GM19328 (cell line): ENCODE measurements around the gene CRTC1.

Experiments used
- ATAC-seq: cut with Tn5 transposase; IDR thresholded peaks from one replicate; pipeline ENCODE4 v1.9.1; 2021; ENCODE audit warnings: mild to moderate bottlenecking, moderate library complexity; ENCODE audit not compliant: unreplicated experiment

CRTC1 gene

DNA sequence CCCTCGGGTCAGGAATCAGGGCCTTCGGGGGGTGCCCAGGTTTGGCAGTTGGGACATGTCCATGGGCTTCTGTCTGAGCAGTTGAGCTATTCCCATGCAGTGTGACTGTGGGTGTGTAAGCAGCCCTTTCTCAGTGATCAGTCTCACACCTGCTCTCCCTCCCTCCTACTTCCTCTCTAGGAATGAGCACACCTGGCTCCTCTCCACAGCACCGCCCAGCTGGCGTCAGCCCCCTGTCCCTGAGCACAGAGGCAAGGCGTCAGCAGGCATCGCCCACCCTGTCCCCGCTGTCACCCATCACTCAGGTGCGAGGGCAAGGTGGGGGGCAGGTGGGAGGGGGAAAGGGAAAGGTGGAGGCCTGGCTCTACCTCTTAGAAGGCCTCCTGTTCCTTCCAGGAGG, 81.7 kb downstream of the CRTC1 start:
- ATAC-seq, result no peak

DNA sequence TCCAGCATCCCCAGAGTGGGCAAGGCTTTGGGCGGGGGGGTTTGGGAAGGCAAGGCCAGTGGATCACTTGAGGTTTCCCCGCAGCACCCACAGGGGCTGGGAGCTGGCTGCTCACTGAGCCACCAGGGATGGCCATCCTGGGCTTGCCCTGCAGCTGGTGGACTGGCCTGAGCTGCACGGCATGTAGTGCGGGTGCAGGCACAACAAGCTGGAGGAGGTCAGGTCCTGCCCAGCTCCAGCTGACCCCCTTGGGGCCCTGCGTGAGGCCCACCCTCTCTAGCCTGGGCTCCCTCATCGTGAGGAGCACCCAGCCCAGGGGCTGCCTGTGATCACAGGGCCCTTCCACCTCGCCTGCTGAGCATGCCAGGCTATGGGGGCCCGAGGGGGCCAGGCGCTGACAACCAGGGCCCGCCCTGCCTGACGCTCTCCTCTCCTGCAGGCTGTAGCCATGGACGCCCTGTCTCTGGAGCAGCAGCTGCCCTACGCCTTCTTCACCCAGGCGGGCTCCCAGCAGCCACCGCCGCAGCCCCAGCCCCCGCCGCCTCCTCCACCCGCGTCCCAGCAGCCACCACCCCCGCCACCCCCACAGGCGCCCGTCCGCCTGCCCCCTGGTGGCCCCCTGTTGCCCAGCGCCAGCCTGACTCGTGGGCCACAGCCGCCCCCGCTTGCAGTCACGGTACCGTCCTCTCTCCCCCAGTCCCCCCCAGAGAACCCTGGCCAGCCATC, 84.7 kb downstream of the CRTC1 start:
- ATAC-seq, result no peak

DNA sequence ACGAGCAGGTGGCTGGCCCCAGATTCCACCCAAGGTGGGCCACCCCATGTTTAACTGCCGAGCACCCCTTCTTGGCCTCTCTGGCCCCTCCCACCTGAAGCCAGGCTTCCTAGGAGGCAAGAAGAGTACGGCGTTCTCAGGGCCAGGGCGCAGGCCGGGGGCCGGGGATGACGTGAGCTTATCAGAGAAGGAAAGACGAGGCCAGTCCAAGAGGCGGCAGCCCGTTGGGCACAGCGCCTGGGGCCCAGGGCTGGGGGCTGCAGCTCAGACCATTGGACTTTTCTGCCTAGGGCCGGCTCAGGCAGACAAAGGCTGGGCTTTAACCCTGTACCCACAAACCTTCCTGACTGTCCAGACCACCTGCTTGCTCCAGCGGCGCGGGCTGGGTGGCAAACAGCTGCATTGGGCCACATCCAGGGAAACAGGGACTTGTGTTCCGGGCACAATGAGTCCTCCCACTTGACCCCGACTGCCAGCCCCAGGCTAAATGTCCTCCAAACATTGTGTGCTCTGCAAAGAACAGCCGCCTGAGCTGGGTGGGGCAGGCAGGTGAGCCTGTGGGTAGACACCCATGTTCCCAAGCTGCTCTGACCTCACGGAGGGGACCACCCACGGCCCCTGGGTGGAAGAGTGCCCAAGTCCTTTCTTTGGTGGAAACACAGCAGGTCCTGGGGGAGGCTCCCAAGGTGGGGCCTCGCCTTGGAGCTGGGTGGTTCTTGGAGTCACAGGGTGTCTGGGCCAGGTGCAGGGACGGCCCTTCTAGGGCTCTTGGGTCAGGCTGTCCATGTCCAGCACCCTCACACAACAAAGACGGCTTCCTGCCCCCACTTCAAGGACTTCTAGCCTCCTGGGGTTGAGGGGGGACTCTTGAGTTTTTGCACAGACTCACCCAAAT, 85.8 kb downstream of the CRTC1 start:
- ATAC-seq, result no peak

DNA sequence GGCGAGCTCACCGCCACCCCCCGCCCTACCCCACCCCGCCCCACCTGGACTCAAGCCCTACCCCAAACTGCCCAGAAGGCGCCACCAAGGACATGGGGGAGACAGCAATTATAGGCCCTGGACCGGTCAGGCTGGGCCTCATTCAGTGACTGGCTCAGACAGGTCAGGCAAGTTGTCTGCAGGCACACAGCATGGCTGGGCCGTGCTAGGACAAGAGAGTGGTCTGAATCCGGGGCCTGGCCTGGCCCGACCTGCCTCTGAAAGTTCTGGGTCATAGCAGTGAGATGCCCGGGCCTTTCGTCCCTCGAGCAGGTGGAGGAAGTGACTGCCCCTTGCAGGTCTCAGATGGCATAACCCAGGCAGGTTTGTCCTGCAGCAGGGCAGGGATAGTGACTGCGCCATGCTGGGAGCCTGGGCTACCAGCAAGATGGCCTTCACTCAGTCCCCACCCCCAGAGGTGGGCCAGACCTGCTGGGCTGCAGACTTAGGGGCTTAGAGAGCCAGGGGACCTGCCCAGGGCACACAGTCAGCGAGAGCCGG, 86.6 kb downstream of the CRTC1 start:
- ATAC-seq, result no peak

DNA sequence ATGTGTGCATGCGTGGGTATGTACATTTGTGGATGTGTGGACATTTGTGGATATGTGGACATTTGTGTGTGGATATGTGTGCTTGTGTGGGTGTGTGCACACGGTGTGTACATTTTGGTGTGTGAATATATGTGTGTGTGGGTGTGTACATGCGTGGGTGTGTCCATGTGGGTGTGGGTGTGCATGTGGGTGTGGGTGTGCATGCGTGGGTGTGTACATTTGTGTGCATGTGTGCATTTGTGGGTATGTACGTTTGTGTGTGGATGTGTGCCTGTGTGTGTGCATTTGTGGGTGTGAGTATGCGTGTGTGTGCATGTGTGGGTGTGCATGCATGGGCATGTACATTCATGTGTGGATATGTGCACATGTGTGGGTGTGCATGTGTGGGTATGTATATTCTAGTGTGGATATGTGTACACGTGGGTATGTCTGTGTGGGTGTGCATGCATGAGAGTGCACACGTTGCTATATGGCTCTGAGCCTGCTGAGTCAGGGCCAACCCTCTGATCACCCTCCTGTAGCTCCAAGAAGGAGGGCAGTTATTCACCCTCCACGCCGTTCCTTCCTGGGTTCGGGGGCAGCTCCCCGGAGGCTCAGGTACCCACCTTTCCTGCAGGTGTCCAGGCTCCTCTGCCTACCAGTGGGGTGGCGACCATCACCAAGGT, 87.3 kb downstream of the CRTC1 start:
- no peak for ATAC-seq

DNA sequence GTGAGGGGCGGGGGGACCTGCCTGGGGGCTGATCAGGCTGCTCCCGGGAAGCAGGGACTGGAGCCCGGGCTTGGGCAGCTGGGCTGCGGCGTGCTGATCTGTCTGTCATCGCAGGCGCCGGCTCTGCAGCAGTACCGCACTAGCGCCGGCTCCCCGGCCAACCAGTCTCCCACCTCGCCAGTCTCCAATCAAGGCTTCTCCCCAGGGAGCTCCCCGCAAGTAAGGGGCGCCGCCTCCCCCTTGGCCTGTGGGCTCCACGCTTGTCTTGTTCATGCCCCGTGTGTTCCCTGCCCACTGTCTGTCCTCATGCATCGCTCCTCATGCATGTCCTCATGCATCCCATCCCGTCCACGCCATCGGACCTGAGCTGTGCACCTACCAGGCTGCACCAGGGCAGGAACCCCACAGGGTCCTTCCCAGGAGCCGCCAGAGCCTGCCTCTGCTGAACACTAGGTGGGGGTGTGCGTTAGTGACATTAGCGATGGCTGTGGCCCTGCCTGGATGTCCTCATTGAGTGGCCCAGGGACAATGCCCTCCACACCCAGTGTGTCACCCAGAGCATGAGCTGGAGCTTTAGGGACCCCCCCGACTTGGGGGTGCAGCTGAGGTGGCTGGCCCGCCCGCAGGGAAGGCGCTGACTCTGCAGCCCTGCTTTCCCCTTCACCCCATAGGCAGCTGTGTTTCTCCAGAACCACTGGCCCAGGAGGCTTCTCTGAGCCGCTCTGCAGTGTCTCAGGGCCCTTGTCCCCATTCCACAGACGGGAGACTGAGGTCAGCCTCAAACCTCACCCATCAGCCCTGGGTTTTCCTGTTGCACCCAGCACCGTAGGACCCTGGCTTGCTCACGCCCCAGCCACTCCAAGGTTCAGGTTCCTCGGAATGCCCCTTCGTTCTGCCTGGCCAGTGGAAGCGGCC, 88.1 kb downstream of the CRTC1 start:
- no peak for ATAC-seq

DNA sequence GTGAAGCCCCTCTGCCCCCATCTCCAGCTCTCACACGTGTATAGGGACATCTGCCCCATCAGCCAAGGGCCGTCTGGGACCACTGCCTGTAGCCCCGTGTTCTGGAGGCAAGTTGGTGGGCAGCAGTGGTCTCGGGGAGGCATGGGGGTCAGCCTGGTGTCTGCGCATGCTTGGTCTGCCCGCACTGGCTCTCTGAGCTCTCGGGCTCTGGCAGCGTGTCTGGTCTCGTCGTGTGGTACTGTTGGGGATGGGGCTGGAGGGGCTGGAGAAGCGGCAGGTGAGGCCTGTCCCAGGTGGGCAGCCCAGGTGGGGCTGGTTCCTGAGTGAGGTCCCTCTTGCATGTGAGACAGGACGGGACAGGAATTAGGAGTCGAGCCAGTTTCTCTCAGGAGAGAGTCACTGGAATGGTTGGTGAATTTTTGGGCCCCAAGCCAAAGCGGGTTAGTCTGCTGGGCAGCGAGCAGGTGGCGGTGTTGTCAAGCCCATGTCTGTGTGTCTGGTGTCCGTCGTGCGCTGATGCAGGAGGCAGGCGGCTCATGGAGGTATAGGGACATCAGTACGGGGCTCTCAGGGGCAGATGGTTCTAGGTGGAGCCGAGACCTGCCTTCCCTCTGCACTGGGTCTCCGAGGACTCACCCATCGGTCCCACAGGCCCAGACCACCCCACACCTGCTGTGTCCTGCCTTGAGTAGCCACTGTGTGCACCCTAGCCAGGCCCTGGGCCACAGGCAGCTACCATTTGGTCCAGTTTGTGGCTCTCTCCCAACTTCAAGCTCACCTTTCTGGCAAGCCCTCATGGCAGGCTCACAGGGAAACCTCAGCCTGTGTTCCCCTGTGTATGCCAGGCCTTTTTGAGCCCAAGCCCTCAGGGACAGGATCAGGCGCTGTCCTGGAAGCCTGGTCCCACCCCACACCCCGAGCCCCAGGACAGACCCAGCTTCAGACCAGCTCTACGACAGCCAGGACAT, 89.4 kb downstream of the CRTC1 start:
- no peak for ATAC-seq

DNA sequence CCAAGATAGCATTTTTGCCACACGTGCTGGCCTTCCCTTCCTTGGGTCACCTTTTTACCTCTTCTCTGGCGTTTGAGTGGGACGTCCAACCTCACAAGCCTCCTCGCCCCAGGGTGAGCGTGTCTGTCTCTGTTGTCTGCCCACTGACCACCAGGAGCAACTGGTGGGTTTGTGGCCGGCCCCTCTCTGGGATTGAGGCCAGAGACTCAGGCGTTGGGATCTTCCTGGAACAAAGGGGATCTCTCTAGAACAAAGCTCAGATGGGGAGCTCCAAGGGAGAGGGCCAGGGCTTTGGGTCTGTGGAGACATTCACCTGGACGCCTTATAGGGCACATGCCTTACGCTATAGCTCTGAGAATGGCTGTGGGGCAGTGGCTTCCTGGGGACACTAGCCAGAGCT, 90.2 kb downstream of the CRTC1 start:
- no peak for ATAC-seq

DNA sequence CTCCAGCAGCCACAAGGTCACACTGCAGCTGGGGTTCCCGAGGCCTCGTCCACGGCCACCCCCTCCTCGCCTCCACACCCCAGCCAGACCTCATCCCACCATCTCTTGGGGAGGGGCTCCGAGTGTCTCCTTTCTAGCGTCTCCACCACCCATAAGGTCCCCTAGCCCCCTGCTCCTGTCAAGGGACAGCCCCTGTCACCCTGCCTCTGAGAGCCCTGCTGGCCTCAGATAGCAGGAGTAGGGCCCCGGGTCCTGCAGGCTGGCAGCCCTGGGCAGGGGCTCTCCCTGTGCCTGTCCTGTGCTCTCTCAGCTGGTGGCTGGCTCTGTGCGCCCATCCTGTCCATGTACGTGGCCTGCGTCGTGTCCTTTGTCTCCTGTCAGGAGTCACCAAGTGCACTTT, 90.6 kb downstream of the CRTC1 start:
- ATAC-seq, result no peak

DNA sequence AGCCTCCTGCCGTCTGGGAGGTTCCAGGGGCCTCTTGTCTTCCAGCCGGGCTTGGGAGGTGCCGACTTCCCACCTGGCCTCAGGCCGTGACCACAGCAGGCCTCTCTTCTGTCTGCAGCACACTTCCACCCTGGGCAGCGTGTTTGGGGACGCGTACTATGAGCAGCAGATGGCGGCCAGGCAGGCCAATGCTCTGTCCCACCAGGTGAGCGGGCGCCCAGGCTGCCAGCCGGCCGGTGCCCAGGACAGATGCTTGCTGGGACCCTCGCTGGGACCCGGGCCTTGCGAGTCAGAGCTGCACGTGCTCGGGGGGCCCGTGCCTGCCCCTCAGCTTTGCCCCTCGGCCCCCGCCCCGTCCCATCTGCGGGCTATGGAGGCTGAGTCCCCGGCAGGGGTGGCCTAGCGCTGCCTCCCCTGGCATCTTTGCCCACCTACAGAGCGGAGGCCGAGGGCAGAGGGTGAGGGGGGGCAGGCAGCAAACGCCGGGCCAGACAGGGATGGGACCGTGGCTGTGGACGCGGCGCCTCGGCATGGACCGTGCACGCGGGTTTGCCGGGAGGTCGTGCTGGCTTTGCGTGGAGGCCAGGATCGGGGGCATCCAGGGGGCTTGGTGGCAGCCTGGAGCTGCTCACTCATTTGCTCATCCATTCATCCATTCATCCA, 91.4 kb downstream of the CRTC1 start:
- no peak for ATAC-seq

DNA sequence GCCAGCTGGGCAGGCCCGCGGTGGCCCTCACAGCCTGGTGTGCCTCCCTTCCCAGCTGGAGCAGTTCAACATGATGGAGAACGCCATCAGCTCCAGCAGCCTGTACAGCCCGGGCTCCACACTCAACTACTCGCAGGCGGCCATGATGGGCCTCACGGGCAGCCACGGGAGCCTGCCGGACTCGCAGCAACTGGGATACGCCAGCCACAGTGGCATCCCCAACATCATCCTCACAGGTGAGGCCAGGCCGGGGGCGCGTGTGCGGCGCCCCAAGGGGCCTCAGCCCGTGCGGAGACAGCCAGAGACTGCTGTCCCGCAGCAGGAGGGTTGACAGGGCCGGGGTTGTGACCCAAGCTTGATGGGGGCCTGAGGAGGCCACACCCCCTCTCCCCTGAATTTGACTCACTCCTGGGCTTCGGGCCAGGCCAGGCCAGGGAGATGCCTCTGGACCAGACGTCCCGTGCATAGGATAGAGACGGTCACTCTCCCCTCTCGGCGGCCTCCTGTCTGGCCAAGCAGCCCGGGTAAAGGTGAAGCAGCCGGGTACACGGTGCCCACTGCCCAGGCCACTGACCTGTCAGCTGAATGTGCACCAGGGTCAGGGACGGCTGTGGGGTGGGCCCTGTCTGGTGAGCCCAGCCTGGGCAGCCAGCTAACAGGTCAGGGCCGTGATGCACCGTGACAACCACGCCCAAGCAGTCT, 92.3 kb downstream of the CRTC1 start:
- ATAC-seq, result no peak

DNA sequence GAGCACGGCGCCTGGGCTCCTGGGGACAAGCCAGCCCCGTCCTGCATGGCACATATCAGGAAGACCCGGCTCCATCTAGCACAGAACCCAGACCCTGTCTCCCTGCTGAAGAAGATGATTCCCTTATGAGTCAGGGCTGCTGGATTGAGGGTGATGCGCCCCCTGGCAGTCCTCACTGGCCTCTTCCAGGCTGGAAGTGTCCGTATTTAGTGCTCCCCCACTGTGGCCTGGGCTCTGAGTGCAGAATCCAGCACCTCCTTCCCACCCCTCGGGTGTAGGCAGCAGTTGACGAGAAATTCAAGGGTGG, 92.8 kb downstream of the CRTC1 start:
- no peak for ATAC-seq

DNA sequence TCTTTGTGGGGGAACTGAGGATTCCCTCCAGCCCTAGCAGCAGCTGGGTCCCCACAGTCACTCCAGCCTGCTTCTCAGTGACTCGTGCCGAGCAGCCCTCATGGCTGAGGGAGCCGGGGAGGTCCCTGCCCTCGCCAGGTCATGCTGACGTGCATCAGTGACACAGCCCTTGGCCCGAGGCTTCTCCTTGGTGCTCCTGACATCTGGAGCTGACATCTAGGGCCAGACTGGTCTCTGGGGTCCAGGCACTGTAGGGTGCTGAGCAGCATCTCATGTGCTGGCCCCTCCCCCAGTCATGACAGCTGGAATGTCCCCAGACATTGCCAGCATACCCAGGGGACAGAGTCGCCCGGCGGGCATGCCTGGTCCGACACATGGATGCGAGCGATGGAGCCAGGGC, 93.3 kb downstream of the CRTC1 start:
- no peak for ATAC-seq

DNA sequence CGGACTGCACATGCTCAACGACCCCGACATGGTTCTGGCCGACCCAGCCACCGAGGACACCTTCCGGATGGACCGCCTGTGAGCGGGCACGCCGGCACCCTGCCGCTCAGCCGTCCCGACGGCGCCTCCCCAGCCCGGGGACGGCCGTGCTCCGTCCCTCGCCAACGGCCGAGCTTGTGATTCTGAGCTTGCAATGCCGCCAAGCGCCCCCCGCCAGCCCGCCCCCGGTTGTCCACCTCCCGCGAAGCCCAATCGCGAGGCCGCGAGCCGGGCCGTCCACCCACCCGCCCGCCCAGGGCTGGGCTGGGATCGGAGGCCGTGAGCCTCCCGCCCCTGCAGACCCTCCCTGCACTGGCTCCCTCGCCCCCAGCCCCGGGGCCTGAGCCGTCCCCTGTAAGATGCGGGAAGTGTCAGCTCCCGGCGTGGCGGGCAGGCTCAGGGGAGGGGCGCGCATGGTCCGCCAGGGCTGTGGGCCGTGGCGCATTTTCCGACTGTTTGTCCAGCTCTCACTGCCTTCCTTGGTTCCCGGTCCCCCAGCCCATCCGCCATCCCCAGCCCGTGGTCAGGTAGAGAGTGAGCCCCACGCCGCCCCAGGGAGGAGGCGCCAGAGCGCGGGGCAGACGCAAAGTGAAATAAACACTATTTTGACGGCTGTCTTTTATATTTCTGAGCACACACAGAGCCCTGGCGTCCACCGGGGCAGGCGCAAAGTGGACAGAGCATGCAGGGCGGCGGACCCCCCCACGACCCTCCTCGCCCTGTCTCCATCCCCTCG, 94.0 kb downstream of the CRTC1 start:
- ATAC-seq, result no peak

DNA sequence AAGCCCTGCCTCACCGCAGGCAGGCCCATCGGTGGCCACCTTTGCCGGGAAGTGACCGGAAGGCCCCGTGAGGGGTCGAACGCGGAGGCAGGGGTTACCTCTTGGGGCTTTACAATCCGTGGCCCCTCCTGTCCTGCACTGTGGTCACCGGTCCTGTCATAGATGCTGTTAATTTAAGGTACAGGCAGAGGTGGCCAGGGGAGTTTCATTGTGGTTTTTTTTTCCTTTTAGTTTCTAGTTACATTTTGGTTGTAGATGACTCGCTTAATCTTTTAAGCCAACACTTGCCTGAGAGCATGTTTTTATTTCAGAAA, 94.6 kb downstream of the CRTC1 start:
- no peak for ATAC-seq

DNA sequence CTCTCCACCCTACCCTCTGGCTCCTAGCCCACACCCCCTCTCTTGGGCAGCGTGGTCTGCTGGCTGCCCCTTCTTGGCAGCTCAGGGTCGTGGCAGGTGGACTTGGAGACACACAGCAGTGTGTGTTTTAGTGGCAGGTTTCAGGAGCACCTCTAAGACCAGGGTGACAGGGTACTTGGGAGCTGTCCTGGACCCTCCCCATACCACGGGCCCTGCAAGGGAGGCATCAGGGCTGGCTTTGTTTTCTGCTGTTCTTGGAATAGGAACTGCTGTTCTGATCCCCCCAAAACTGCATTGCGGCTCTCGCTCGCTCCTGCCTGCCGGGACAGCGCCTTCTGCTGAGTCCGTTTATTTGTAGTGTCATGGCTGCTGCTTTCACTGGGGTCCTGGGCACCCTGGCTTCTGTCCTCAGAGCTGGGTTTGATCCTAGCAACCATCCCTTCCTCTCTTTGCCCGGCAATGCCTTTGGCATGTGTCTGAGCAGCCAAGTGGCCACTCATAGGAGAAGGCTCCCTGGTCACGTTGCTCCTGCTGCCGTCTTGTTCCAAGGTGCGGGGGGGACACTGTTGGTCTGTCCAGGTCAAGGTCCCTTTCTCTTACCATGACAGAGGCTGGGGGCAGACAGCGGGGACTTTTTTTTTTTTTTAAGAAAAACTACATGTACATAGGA, 95.5 kb downstream of the CRTC1 start:
- no peak for ATAC-seq

DNA sequence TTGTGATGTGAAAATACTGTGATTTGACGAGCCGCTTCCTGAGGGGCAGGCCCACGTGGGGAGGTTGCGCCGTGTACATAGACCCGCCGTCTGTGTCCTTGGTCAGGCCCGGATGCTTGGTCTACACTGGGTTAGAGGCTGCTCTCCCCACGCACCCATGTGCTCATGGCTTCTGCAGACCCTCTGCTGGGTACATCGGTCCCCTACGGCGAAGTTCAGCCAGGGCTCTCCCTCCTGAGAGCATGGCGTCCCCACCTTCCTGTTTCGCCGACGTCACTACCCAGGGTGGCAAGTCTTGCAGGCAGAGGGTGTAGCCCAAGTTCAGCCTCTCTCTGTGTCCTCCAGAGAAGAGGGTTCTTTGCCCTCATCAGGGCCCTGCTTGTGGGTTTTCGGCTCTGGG, 96.6 kb downstream of the CRTC1 start:
- ATAC-seq, result no peak
